LNCAP (cell line): Measurements from ENCODE around the gene C8G.

Source experiments
- CTCF ChIP-seq: fragments of 450-650 bp; IDR thresholded peaks from 2 replicates; pipeline ENCODE4 v1.5.1; 2017; ENCODE audit warnings: mild to moderate bottlenecking

C8G gene

GRCh38 chr9:136902259-136902821, 42.7 kb upstream of the C8G start:
- no peak for TF ChIP-seq CTCF

- TF ChIP-seq CTCF: no peak
Observed at GRCh38 chr9:136903041-136903554, 41.9 kb upstream of the C8G start.

GRCh38 chr9:136906266-136906665, 38.8 kb upstream of the C8G start:
- TF ChIP-seq CTCF: no peak

- no peak for TF ChIP-seq CTCF
Observed at GRCh38 chr9:136907011-136907914, 37.8 kb upstream of the C8G start.

- TF ChIP-seq CTCF: no peak
Observed at GRCh38 chr9:136910197-136910900, 34.7 kb upstream of the C8G start.

GRCh38 chr9:136910901-136911245, 34.2 kb upstream of the C8G start:
- TF ChIP-seq CTCF: no peak

- no peak for TF ChIP-seq CTCF
Observed at GRCh38 chr9:136913701-136914438, 31.2 kb upstream of the C8G start.
